Spleen (tissue), 7 donors: ENCODE data around the gene OGFR.

Experiments
- POLR2A ChIP-seq, 3 donors: fragments of 450-650 bp; IDR thresholded peaks; one replicate each; pipeline ENCODE4 v1.5.1; 2017; ENCODE audit warnings: antibody characterized with exemption in 3 of 3, mild to moderate bottlenecking in 1 of 3
- TF ChIP-seq, protein P1 (sequence below), 11 experiments: fragments of 200-600 bp in 7 of 11; fragments of 450-650 bp in 4 of 11; sonication (generic) in 4 of 11; IDR thresholded peaks in 8 of 11; conservative IDR thresholded peaks in 3 of 11; 1 replicate in 7 of 11; 2 replicates in 4 of 11; pipeline versions ENCODE4 v1.4.0 to v1.8.0; 2016 to 2021; ENCODE audit warnings: antibody characterized with exemption in 11 of 11, inconsistent platforms in 4 of 11, mild to moderate bottlenecking in 1 of 11
- donor health status: DM: no; HTN: no; CAD: no; lungs with moderate emphysema.
- donor health status: DM: no; HTN: no; CAD: no.
- donor health status: DM: no; HTN: no; CAD: no.

DNA sequence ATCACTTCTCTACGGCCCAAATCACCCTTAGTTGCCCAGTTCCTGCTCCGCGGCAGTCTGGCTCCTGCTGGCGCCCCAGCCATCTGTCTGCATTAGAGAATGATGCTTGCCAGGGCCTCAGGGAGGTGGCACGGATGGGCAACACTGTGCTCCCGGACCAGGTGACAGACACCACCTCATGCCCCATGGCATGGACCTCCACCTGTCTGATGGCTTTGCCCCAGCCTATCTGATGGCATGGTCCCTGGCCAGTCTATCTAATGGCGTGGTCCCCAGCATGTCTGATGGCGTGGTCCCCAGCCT, 27.2 kb upstream of the OGFR start:
- TF ChIP-seq POLR2A (IDR thresholded peaks at IDR 0.05), result no peak
- TF ChIP-seq, protein P1, sequence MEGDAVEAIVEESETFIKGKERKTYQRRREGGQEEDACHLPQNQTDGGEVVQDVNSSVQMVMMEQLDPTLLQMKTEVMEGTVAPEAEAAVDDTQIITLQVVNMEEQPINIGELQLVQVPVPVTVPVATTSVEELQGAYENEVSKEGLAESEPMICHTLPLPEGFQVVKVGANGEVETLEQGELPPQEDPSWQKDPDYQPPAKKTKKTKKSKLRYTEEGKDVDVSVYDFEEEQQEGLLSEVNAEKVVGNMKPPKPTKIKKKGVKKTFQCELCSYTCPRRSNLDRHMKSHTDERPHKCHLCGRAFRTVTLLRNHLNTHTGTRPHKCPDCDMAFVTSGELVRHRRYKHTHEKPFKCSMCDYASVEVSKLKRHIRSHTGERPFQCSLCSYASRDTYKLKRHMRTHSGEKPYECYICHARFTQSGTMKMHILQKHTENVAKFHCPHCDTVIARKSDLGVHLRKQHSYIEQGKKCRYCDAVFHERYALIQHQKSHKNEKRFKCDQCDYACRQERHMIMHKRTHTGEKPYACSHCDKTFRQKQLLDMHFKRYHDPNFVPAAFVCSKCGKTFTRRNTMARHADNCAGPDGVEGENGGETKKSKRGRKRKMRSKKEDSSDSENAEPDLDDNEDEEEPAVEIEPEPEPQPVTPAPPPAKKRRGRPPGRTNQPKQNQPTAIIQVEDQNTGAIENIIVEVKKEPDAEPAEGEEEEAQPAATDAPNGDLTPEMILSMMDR (IDR thresholded peaks at IDR 0.05 in 8 of 11, conservative IDR thresholded peaks at IDR 0.05 in 3 of 11), result no peak
